ENCODE results near the gene ZFP92. TPM values are rescaled to one million over a fixed set of nuclear protein-coding genes. Genes with fewer than 3 reads are reported as not detected.

ZFP92 gene
- total RNA-seq, 4 donors from 2014 or later = 0.26 to 2.4 (median 0.88) TPM

DNA sequence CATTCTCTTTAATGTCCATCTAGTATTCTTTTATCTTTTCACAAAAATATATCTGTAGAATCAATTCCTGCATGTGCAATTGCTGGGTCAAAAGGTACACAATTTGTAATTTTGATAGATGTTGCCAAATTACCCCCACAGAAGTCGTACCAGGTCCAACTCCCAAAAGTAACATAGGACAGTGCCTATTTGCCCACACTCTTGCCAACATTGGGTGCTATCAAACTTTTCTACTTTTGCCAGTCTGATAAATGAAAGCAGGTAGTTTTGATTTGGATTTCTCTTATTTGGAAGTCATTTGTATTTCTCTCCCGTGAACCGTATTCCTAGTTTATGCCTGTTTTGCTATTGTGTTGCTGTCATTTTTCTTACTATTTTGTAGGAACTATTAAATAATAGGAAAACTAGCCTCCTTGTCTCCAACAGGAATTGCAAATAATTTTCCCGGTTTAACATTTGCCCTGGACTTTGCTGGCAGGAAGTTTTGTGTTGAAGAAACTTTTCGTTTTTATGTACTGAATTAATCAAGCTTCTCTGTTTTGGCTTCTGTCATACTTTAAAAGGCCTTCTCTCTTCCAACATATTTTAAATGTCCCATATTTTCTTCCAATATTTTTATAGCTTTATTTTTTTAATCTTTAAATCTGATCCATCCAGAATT is 44.3 kb upstream of the ZFP92 start:
- Histone ChIP-seq H3K4me1 (no peaks in the 10 kb centered on the region), H3K36me3 (no peaks in the 10 kb centered on the region), H3K27me3 (no peaks in the 10 kb centered on the region), H3K9me3 (no peaks in the 10 kb centered on the region), H3K4me3 (no peak overlapping the region), H3K27ac (no peak overlapping the region)
- TF ChIP-seq, protein P1, sequence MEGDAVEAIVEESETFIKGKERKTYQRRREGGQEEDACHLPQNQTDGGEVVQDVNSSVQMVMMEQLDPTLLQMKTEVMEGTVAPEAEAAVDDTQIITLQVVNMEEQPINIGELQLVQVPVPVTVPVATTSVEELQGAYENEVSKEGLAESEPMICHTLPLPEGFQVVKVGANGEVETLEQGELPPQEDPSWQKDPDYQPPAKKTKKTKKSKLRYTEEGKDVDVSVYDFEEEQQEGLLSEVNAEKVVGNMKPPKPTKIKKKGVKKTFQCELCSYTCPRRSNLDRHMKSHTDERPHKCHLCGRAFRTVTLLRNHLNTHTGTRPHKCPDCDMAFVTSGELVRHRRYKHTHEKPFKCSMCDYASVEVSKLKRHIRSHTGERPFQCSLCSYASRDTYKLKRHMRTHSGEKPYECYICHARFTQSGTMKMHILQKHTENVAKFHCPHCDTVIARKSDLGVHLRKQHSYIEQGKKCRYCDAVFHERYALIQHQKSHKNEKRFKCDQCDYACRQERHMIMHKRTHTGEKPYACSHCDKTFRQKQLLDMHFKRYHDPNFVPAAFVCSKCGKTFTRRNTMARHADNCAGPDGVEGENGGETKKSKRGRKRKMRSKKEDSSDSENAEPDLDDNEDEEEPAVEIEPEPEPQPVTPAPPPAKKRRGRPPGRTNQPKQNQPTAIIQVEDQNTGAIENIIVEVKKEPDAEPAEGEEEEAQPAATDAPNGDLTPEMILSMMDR (IDR thresholded peaks at IDR 0.05) = no peak
- TF ChIP-seq POLR2A (IDR thresholded peaks at IDR 0.05) = no peak
- intact Hi-C loops (cut with DNase I; ENCODE audit: low total_unique reads) = no loop called here
- no peak for DNase-seq

DNA sequence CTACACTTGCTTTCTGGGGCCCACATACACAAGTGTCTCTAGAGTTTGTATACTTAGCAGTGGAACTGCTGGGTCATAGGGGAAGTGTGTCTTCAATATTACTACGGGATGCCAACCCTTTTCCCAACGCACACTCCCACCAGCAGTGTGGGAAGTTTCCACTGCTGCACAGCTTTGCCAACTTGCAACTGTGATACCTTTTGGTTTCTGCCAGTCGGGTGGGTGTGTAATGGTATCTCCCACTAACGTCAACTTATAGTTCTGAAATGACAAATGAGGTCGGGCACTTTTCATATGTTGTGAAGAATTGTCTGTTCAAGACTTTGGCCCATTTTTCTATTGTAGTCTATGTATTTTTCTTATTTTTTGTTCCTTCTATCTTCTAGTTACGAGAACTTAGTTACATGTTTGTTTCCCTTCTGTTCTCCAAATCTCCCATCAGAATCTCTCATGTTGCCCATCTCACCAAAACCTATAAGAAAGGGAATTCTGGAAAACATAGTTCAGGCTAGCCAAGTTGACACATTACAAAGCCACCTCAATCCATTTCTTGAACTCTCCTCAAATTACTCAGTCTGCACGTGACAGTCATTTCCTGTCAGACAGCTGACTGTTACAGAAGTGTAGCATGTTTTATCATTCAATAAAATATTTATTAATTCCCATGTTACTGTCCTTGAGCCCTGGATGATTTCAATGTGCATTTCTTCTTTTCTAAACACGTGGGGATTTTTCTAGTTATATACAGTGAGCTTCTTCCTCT is 40.8 kb upstream of the ZFP92 start:
- Histone ChIP-seq H3K4me1 (no peaks in the 10 kb centered on the region), H3K9me3 (no peaks in the 10 kb centered on the region), H3K36me3 (no peaks in the 10 kb centered on the region), H3K4me3 (no peak overlapping the region), H3K27me3 (no peaks in the 10 kb centered on the region), H3K27ac (no peak overlapping the region)
- TF ChIP-seq POLR2A (IDR thresholded peaks at IDR 0.05) = no peak
- TF ChIP-seq, protein P1 (IDR thresholded peaks at IDR 0.05) = no peak
- no peak for DNase-seq
- intact Hi-C loops (cut with DNase I; ENCODE audit: low total_unique reads) = no loop called here

DNA sequence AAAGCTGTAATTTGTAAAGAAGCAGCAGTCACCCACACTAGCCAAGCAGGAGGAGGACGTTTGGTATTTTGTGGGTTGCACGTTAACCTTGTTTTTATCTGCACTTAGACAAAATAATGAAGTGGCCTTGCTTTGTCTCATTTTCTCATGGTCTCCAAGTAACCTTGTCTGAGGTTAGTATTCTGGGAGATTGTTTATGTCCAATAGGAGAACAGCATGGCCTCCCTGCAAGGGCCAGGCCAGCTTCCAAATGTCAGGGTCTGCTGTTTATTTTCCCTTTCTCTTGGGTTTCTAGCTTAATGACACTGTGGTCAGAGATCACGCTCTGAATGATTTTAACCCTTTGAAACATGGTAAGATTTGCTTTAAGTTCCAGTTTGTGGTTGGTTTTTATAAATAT is 40.0 kb upstream of the ZFP92 start:
- no peaks in the 10 kb centered on the region for H3K27me3 ChIP-seq

DNA sequence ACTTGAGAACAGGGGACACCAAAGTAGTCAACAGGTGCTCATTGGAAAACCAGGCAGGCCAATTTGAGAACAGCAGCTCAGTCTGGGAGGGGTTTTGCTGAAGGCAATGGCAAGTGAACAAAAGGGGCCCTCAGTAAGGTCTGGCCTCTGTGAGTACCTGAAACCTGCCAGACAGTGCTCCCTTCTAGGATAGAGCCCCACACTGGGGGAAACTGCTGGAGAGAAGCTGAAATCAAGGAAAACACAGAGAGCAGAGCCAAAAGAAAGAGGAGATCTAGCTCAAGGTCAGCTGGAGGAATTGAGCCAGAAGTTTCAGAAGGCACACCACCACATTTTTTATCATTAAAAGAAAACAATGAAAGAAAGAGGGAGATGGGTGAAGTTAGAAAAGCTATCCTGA is 38.3 kb upstream of the ZFP92 start:
- H3K4me1 ChIP-seq = no peaks in the 10 kb centered on the region
- DNase-seq = no peak
- no peak overlapping the region for H3K27ac ChIP-seq
- intact Hi-C loops (cut with DNase I; ENCODE audit: low total_unique reads) = no loop called here
- TF ChIP-seq, protein P1 (IDR thresholded peaks at IDR 0.05) = no peak
- no peak for TF ChIP-seq POLR2A (IDR thresholded peaks at IDR 0.05)
- H3K9me3 ChIP-seq = no peaks in the 10 kb centered on the region
- H3K27me3 ChIP-seq = no peaks in the 10 kb centered on the region
- no peaks in the 10 kb centered on the region for H3K36me3 ChIP-seq
- H3K4me3 ChIP-seq = no peak overlapping the region

More for the DNA sequence above, 40.0 kb upstream of the ZFP92 start:
- no peaks in the 10 kb centered on the region for H3K9me3 ChIP-seq
- no peak overlapping the region for H3K27ac ChIP-seq
- intact Hi-C loops (cut with DNase I; ENCODE audit: low total_unique reads) = no loop called here
- H3K4me3 ChIP-seq = no peak overlapping the region
- no peaks in the 10 kb centered on the region for H3K36me3 ChIP-seq
- H3K4me1 ChIP-seq = no peaks in the 10 kb centered on the region
- no peak for TF ChIP-seq POLR2A (IDR thresholded peaks at IDR 0.05)
- TF ChIP-seq, protein P1 (IDR thresholded peaks at IDR 0.05) = no peak
- no peak for DNase-seq

DNA sequence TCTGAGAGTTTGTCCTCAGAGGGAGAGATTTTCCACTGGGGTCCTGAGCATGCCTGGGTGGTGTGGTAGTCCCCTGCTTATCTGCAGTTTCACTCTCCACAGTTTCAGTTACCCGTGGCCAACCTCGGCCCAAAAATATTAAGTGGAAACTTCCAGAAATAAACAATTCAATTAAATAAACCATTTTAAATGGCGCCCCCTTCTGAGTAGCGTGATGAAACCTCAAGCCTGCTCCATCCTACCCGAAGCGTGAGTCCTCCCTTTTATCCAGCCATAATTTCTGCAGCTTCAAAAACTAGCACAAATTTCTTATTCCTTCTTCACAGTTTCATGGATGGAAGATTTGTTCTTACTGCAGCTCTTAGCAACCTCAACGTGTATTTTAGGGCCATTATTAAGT is 36.8 kb upstream of the ZFP92 start:
- H3K4me3 ChIP-seq = no peak overlapping the region
- no peak overlapping the region for H3K27ac ChIP-seq
- intact Hi-C loops (cut with DNase I; ENCODE audit: low total_unique reads) = no loop called here
- no peaks in the 10 kb centered on the region for H3K9me3 ChIP-seq
- DNase-seq = no peak
- TF ChIP-seq, protein P1 (IDR thresholded peaks at IDR 0.05) = no peak
- TF ChIP-seq POLR2A (IDR thresholded peaks at IDR 0.05) = no peak
- H3K4me1 ChIP-seq = no peaks in the 10 kb centered on the region
- no peaks in the 10 kb centered on the region for H3K36me3 ChIP-seq
- no peaks in the 10 kb centered on the region for H3K27me3 ChIP-seq
